GM19395 (cell line): Measurements from ENCODE around the gene COL4A2.
"Not testable (repeated sequence)": the region's sequence is repeated elsewhere in the genome, so short reads cannot be mapped to it uniquely, and the experiment has no call there.

Experiments
- ATAC-seq: cut with Tn5 transposase; IDR thresholded peaks from one replicate; pipeline ENCODE4 v1.9.1; 2021; ENCODE audit warnings: mild to moderate bottlenecking, moderate library complexity; ENCODE audit not compliant: unreplicated experiment

COL4A2 gene

DNA sequence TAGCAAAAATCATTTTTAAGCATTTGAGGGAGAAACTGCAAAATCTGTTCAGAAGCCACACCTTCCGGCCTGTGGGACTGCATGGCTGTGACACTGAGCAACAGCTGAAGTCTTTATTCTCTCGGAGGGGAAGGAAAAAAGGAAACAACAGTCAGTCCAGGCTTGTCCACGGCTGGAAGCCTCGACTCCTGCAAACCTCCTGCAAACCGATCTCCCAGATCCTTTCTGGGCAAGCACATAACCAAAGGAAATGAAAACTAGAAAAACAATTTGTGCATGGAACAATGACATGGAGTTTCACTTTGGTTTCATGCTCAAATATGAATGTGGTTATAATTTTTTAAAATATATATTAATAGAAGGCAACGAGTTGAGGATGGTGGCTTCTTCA is 1.1 kb upstream of the COL4A2 start:
- no peak for ATAC-seq

DNA sequence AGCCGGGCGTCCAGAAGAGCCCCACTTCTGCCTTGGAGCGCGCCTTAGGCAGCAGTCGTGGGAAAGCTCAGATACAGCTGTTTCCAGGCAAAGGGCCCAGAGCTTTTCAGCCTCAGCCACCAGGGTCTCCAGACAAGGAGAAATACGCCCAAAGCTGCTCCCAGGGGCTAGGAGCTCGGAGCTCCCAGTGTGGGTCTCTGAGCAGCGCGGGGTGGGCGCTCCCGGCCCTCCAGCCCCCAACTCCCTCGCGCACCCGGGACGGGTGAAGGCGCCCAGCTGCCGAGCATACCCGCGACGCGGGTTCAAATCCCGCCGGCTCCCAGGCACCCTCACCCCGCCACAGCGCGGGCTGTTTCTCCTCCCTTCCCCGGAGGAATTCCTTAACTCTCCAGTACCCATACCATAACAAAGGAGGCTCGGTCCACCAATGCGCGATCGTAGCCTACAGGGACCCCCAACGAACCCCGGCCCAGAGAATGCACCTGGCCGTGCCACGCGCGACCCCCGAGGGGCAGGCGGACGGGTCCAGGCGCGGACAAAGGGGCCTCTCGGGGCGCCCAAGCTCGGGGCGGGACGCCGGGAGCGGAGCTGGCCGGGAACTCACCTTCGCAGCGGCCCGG is 634 bp upstream of the COL4A2 start:
- no peak for ATAC-seq

GRCh38 chr13:110307767-110308655 is 927 bp downstream of the COL4A2 start:
- ATAC-seq: no peak

DNA sequence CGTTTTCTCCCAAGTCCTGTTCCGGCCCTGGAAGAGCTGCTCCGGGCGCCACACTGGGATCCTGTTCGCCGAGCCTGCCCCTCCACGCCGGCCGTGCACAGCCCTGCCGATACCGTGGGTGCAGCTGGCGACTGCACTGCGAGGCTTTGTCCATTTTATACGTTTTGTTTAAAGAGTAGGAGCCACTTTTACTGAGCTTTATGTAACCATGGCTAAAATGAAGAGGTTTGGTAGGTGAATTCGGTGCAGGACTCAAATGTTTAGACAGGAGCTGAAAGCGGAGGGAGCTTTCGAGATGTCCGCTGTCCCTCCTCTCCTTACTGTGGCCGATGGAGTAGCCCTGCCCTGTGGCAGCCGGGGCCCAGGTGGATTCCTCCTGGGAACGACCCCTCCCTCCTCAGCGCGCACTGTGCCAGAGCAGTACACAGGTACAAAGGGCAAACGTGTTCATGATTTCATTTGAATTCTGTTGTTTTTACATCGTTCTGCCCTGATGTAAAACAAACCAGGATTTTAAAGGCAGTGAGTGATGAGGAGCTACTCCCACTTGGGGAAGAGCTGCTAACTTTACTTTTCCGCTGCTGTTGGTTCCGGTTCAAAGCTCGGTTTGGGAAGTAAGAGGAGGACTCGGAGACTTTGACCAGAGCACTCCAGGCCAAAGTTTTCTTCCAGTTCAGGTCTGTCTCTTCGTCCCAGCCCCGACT is 1.7 kb downstream of the COL4A2 start:
- no peak for ATAC-seq

- ATAC-seq: no peak
Observed at GRCh38 chr13:110309661-110310524, 2.8 kb downstream of the COL4A2 start.

- no peak for ATAC-seq
Observed at GRCh38 chr13:110310541-110311442, 3.7 kb downstream of the COL4A2 start.

GRCh38 chr13:110311443-110312338 is 4.6 kb downstream of the COL4A2 start:
- no peak for ATAC-seq

- ATAC-seq: no peak
Observed at GRCh38 chr13:110312339-110313031, 5.4 kb downstream of the COL4A2 start.

GRCh38 chr13:110313261-110313660 is 6.2 kb downstream of the COL4A2 start:
- ATAC-seq: not testable (repeated sequence)

DNA sequence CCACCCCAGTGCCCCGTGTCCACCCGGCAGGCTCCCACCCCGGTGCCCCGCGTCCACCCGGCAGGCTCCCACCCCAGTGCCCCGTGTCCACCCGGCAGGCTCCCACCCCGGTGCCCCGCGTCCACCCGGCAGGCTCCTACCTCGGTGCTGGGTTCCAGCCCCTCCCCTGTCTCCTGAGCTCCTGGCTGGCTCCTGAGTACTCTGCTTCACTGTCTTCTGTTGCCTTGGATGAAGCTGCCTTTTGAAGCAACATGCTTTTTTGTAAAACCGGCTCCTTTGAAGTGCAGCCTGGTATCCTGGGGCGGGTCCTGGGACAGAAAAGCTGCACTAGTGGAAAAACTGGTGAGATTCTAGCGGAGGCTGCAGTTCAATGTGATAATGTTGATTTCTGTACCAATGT is 6.6 kb downstream of the COL4A2 start:
- ATAC-seq: not testable (repeated sequence)

GRCh38 chr13:110314516-110315245 is 7.6 kb downstream of the COL4A2 start:
- no peak for ATAC-seq

DNA sequence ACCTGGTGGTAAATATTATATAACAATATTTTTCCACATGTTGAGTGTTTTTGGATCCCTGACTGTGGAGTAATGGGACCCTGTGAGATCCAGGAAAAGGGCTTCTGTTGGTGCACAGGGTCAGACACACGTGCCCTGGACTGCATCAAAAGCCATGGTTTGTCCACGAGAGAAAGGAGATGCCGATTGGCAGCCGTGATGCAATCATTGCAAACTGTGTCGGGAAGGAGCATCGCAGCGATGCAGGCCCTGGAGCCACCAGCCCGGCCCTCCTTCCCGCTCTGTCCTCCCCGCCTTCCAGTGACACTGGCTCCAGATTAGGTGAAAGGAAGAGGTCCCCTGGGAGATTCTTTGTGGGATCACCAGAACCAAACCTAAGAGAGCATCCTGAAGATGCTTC is 9.1 kb downstream of the COL4A2 start:
- ATAC-seq: no peak

GRCh38 chr13:110317093-110317492 is 10.0 kb downstream of the COL4A2 start:
- ATAC-seq: no peak

DNA sequence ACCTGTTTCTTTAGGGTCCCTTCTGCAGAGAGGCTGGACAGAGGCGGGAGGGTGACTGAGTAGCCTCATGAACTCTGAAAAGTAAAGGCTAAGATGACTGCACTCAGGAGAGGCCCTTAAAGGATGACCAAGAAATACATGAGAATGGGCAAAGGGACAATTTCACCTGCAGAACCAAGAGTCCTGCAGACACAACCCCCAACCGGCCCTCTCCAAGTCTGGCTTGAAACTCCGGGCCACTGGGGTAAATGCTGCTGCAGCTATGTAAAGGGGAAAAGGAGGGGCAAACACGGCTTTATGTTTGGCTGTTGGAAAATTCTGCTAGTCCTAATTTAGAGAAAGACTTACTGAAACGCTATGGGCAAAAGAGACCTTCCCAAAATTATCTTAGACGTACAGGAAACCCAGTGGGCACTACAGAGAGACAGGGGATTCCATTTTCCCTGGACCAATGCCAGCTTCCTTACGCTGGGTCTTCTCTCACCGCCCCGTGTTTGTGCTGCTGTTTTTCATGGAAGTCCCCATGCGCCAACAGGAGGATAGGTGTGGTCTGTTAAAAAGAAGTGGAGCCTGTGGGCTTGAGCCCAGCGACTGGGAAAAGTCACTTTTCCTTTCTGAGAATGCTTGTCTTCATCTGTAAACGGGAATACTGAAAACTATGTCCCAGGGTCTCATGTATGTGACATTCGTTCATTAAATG is 10.6 kb downstream of the COL4A2 start:
- no peak for ATAC-seq

GRCh38 chr13:110318920-110319319 is 11.8 kb downstream of the COL4A2 start:
- no peak for ATAC-seq

DNA sequence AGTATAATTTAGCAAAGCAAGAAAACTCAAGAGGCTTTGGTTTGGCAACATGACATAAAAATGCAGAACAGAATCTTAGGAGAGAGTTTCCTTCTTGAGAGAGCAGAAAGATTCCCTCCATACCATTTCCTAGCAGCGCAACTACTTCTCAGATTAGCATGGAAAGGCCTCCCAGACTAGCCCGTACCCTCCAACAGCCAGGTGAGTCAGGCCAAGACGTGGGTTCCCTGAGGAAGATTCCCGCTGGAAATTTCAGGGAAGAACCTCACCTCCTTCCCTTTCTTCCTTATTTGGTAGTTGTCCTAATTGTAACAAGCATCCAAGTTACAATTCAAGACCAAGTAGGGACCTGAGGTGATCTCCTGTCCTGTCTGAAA is 12.3 kb downstream of the COL4A2 start:
- no peak for ATAC-seq
